Dermis microvascular lymphatic vessel endothelial cell (primary cell): ENCODE results near the gene DHRS1. TPM values are rescaled to one million over a fixed set of nuclear protein-coding genes. Genes with fewer than 3 reads are reported as not detected.

Experiments used
- DNase-seq, 2 donors: peaks; one replicate each; pipeline versions ENCODE4 v3.0.0 to v3.0.0-alpha.2; 2010; ENCODE audit warnings: low read depth in 2 of 2
- total RNA-seq: library from RNA; depleted of rRNA; stranded (reverse); fragments of >200 nt; gene quantifications from 2 replicates; pipeline ENCODE4 v1.2.1, GENCODE V29; 2014

DHRS1 gene
- 9.1 and 14.5 TPM in 2 replicates for total RNA-seq

DNA sequence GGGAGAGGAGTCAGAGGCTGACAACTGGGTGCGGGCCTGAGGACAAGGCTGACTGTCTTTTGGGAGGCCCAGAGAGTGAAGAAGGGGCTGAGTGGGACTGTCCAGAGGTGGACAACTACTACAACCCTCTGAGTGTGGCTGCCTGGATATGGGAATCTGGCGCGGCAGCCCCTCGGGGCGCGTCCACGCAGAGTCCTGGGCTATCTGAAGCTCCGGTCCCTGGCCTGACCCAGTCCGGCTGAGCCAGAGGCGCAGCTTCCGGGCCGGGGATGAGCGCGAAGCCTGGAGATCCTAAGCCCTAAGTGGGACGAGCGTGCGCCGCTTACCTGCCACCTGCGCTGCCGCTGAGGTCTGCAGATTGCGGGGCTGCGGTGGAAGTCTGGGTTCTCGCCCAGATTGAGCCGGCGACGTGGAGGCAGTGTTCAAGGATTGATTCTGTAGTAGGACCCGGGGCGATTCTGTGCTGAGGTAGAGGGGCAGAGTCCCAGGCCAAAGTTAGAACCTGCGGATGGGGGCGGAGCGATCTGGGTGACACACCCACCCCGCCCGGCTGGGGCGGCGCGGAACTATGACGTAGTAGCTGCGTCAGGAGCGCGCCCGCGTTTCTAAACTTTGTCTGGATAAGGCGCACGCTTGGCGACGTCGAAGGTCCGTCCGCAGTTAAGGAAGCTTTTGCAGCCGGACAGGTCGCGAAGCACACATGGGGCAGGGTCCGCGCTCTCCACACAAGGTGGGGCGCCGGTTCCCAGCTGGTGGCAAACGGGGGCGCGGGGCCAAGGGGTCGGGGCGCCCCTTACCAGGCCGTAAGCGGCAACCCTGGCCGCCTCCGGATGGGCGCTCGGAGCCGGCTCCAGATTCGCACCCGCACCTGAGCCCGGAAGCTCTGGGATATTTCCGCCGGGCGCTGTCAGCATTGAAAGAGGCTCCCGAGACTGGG is at the start of gene DHRS1, which contains the start of gene NOP9:
Gene DHRS1, minus strand, starts transcription at position 526 of the 937 bp plus-strand sequence. CDS start 674 bp downstream, outside the sequence.
Gene NOP9, plus strand, starts transcription at position 596 of the 937 bp plus-strand sequence. Its CDS starts 105 bp downstream, at position 701.
- DNase-seq: peak; percentile 76 to 93

DNA sequence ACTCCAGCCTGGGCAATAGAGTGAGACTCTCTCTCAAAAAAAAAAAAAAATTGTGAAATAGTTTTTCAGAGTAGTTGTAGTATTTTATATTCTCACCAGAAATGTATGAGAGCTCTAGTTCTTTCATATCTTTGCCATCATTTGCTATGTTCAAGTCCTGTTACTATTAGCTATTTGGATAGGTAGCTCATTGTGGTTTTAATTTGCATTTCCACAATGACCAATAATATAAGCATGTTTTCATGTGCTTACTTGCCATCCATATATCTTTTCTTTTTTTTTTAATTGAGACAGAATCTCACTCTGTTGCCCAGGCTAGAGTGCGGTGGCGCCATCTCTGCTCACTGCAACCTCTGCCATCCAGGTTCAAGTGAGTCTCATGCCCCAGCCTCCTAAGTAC is 48.6 kb upstream of the DHRS1 start:
- DNase-seq: no peak

DNA sequence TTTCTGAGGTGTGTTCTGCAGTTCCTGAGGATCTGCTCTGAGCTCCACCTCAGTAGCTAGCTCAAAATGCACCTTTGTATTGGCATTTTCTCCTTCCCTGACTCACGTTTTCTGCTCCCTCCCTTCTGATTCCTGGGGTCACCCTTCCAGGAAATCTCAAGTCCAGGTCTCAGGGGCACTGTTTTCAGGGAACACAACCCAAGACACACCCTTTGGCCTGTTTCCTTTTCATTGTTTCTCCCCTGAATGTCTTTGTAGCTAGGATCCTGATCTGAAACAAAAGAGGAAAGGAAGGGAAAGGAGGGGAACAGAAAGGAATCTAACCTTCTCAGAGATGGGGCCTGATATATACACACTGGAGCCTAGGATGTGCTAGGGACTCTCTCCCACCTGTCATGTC is 47.6 kb upstream of the DHRS1 start:
- no peak for DNase-seq

DNA sequence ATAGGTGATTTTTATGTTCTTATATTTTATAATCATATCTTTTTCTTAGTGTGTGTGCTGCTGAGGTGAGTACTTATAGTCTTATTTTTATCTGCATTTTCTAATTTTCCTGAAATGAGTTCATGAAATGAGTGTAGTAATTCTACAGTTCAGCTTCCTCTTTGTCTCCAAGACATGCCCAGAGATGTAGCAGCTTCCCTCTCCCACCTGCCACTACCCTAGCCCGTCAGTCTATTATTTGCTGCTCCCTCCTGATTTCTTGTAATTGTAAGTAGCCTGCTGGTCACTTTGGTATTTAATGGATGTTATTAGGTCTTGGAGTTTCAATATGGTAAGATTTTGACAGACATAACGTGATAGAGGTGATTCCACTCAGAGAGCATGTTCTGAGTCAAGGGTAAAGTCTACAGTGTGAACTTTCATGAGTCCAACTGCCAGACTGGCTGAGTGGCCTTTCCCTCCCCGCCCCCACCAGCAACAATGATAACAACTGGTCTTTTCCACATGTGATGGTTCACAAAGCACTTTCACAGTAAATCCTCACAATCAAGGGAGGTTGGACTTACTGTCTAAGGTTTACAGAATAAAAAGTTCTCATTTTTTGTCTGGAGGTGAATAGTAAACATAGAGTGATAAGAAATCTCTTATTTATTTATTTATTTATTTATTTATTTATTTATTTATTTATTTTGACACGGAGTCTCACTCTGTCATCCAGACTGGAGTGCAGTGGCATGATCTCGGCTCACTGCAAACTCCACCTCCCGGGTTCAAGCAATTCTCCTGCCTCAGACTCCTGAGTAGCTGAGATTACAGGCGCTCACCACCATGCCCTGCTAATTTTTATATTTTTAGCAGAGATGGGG is 44.4 kb upstream of the DHRS1 start:
- DNase-seq: no peak

DNA sequence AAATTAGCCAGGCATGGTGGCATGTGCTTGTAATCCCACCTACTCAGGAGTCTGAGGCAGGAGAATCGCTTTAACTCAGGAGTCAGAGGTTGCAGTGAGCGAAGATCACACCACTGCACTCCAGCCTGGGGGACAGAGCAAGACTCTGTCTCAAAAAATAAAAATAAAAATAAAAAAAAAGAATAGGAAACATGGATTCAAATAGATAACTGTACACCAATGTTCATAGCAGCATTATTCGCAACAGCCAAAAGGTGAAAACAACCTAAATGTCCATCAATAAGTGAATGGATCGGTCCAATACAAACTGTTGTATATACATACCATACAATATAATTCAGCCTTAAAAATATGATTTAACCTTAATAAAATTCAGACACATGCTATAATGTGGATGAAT is 43.3 kb upstream of the DHRS1 start:
- no peak for DNase-seq

DNA sequence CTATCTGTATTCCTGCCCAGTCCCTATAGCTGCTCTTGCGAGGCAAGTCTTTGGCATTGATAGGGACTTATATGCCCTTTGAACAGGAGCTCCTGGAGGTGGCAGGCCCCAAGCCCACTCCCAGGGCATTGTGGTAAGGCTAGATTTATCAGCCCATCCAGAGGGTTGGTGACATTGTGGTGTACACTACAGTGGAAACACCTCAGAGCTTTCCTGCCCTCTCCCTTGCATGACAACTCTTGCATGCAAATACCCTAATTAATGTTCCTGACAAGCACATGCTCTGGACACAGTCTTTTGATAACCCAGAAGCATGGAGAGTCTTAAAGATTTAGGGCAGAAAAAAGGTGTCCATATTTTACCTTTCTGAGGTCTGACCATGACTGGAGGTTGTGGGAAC is 41.0 kb upstream of the DHRS1 start:
- DNase-seq: no peak

DNA sequence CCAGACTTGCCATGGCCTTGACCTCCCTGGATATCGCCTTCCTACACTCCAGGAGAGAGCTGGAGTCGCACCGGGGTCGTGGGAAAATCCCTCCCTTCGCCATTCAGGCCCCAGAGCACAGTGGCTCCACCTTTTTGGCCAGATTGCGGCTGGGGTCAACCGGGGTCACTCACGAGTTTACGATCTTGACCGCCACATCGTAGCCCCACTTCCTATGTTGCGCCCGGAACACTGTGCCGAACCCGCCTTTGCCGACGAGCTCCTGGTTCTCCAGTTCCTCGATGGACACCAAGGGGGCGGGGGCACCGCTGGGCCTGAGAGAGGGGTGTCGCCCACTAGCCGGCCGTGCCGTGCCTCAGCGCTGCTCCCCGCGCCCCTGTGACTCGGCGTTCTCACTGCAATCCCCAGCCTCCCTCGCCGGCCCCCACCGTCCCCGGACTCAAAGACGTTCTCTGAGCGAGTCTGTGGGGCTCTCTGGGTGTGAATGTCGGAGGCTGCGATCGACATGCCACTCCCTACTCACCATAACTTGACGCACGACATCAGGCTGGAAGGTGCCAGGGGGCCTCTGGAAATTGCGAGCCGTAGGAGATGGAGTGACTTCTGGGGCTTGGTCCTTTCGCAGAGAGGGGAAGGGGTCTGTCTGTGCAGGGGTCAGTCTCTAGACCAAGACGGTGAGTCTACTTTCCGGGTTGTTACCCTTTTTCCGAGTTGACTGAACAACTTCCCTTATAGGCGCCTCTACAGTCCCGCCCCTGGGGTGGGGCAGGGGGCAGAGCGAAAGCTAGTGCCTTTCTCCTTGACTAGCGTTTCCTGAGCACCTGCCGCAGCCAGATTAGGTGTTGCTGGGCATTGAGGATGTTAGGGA is 39.9 kb upstream of the DHRS1 start, which contains the start of gene RIPK3:
Gene RIPK3, minus strand, starts transcription at position 708 of the 868 bp plus-strand sequence. Its CDS starts 165 bp downstream, at position 543.
- DNase-seq: peak in 1 of 2 donors; percentile 17

DNA sequence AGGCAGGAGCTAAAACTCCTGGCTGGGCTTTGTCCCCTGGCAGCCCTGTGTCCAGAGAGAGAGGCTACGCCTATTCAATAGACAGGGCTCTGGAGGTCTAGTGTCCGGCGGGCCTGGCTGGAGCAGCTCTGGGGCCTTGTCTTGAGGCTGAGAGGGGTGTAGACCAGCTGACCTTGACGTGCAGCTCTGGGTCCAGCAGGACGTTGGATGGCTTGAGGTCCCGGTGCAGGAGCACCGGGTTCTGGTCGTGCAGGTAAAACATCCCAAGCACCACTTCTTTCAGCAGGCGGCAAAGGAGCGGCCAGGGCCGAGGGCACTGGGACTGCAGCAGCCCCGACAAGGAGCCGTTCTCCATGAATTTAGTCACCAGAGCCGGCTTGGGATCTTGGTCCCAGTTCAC is 39.3 kb upstream of the DHRS1 start:
- no peak for DNase-seq

DNA sequence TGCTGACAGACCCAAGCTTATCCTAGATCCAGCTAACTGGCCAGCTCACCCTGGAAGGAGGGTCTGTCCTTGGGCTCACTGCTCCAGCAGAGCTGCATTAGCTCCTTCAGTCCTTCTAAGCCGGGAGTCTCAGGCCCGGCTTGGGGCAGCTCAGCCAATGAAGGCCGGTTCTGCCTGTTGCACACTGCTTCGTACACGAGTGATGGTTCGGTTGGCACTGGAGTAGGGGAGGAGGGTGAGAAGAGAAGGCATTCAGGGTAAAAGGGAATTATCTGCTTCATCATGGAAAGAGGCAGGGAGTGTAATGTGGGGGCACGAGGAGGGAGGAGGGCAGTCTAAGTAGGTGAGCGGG is 38.2 kb upstream of the DHRS1 start:
- no peak for DNase-seq

DNA sequence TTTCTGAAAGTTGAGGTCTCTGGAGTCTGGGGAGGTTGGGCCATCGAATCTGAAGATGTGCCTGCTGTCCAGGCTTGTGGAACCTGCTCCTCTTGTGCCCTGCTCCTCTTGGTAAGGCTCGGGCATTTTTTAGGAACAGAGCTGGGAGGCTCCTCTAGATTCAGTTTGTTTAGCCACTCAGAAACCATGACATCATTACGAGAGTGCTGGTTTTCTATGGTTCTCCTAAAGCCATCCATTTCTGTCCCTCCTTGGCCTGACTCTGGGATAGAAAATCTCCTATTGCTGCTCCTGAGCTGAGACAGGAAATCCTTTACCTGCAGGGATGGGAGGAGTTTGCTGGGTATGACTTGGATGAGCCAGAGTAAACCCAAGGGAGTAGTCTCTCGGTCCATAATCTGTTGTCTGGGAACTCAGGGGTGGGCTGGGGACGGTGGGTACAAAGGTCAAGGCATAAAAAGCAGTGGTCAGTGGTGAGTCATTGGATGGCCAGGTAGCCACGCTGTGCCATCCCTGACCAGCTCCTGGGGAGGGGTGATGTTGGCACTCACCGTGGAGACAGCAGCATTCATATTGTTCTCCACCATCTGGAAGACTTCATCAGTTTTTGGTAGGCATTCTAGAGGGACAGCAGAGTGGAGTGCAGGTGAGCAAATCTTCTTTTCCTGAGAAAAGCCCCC is 37.7 kb upstream of the DHRS1 start:
- DNase-seq: no peak

DNA sequence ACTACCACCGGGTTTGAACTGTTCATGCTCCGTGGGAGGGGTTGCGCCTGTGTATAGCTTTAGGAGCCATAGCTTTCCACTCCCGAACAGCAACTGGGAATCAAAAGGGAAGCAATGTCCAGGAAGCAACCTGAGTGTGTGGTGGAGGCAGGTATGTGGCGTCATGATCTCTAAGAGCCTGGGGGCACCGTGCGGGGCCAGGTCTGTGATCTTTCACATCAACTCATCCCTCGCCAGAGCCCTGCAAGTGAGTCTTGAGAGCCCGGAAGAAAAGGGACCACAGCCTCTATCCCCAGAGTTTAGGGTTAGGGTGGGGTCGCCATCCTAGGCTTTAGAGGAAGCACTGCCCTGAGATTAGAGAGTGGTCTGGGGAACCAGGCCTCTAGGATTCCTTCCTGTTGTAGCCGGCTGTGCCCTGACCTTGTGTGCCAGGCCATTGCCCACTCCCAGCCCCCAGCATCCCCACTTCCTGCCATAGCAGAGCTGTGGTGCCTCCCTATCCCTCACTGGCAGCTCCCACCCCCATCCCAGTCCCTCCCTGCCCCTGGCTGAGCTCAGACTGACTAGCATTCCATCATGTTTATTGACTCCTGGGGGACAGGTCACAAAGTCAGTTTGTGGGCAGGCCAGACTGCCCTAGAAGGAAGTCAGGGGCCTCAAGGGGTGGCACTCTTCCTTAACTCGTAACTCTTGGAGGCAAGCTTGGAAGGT is 36.0 kb upstream of the DHRS1 start:
- DNase-seq: peak; percentile 36 to 40

DNA sequence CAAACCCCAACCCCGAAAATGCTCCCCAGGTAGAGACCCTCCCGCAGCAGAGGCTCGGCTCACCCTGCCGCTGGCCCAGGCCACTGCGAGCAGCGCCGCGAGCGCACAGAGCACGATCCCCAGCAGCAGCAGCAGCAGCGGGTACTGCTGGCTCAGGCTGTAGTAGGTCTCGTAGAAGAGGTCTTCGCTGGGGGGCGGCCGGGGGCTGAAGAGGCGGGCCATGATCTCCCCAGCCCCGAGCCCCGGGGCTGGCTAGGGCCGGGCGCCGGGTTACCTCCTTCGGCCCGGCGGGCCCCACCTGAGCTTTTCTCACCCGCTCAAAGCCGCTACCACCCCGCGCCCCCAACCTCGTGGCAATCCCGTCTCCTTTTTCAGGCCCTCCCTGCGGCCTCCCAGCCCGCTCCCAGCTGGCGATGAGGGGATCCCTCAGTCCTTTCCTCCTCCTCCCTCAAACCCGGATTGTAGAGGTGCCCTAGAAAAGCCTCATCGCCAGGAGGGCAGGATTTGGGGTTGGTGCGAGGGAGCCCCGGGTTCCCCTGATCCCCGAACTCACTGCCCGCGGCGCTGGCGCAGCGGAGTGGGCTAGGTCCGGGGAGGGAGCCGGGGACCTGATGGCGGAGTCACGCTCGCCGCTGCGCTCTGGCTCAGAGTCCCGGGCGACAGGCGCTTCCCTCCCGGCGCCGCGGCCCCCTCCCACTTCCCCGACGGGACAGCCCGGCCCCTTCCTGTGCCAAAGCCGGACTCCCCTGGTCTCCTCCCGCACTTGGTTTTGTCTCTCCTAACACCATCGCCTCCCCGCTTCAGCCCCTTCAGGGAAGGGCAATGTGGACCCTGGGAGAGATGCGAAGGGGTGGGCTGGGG is 35.1 kb upstream of the DHRS1 start, which contains the start of gene ADCY4:
Gene ADCY4, minus strand, starts transcription at position 641 of the 861 bp plus-strand sequence. Its CDS starts 419 bp downstream, at position 222.
- peak; percentile 36 to 69 for DNase-seq

DNA sequence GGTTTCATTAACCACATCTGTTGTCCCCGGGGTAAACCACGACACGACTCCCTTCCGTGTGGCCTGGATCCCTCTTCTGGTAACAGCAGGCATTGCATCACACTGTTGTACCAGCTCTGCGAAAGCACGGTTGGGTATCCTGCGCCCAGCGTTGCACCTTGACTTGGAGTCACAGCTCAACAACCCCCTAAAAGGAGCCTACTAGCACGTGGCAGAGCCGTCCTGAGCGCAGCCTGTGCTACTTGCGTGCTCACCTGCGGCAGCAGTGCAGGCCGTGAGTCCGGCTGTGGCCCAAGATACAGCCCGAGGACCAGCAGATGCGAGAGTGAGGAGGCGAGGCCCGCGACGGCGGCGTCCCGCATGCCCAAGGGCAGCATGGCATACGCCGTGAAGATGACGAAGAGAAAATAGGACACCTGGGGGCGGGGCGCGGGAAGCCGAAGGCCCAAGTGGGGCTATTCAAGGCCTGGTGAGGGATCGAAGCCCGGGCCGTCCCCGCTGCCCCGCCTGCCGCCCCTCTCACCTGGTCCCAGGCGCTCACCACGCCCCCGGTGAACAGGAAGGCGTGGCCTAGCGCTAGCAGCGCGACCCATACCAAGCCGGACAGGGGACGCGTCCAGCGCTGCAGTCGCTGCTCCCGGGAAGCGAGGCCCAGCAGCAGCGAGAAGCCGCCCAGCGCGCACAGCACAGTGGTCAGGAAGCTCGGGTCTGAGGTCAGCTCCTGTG is 32.9 kb upstream of the DHRS1 start:
- peak; percentile 36 to 52 for DNase-seq

DNA sequence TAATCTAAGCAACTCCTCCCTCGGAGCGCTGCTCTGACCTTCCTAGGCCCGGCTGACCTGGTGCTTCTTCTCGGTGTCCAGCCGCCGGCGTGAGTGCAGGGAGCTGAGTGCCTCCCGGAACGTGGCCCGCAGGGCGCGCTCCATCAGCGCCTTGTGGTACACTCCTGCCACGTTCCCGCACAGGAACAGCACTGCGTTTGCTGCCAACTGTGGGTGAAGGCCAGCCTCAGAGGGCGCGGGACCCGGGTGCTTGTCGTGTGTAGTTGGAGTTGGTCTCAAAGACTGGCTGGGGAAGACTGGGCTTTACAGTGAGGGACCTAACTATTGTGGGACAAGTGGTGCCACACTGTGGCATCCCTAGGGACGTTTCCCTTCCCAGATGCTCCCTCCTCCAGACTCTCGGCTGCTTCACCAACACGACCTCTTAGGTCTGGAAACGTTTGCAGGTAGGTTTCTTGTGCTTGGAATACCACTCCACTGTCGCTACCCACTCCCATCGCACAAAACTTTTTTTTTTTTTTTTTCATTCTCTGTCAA is 32.2 kb upstream of the DHRS1 start:
- DNase-seq: no peak

DNA sequence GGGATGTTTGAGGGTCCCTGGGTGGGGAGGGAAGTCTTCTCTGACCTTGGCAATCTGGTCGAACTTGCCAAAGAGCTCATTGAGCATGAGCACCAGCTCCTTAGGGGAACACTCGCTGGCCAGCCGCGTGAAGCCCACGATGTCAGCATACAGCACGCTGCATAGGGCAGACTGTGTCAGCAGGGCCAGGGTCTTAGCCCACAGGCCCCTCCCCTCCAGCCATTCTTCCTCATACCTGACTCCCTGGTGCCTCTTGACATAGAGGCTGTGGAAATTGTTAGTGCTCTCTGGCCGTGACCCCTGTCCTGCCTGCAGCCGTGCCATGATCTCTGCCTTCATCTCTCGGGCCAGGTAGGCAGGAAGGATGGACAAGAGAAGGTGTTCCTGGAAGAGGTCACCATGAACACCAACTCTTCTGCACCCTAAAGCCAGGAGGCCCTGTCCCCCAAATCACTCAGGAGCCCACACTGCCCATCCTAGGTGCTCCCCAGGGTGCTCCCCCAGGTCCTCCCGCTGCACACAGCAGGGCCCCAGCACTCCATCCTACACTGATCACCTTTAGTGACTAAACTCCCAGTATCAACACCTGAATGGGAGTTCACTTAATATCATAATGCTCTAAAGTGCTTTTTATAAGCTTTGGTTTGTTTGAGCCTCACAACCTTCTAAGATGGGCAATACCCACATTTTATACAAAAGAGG is 31.5 kb upstream of the DHRS1 start:
- DNase-seq: no peak

DNA sequence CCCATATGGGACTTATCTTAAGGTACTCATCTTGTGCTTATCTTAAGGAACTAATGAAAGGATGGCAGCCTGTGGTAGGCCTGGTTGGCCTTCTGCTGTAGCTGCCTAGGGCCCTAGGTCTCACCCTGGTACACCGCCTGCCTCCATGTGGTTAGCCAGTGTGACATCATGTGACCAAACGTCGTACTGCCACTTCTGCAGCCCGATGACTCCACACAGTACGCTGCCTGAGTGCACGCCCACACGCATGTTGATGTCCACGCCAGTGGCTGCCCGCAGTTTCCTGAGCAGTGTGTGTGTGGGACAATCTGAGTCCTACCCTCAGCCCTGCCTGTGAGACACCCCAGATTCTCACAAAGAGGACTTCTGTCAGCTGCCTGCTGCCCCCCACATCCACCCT is 30.2 kb upstream of the DHRS1 start:
- no peak for DNase-seq

DNA sequence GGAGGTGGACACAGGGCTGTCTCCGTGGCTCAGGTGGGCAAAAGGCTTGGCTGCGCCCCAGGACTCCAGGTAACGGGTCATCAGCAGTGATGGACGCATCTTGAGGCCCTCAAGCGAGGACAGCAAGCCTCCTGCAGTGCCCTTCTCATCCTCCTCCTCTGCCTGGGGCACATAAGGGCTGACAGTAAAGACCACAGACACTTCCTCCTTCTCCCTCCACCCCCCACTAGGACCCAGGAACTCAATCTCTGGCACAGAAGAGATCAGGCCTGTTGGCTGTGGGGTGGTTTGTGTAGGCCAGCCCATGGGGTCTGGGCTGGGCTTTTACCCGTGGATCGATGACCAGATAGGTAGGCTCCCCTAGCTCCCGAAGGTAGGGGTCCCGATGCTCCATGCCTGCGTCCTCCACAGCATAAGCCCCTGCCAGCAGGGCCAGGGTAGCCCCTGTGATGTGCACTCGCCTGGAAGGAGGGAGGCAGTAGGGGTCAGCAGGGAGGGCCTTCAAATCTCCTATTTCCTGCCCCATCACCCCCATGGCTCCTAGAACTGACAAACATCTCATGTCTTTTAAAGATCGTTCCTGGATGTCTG is 29.6 kb upstream of the DHRS1 start:
- DNase-seq: no peak
